Activated gamma-delta T cell (primary cell): ENCODE data around the gene NLK.
"Not testable (repeated sequence)": the region's sequence is repeated elsewhere in the genome, so short reads cannot be mapped to it uniquely, and the experiment has no call there.

Experiments
- DNase-seq: peaks from one replicate; lab custom pipeline; 2025; lab: John Stamatoyannopoulos, UW
- total RNA-seq, 2 donors: gene quantifications; one replicate each; lab custom pipeline; 2026; lab: John Stamatoyannopoulos, UW

Gene NLK
- 35.4 to 41.9 reads per million in 2 donors for total RNA-seq

GRCh38 chr17:28042657-28042720 is at the start of gene NLK:
TSS of gene NLK (plus strand) at chr17:28042677. CDS start at chr17:28042874, 197 bp downstream.
- no peak for DNase-seq

GRCh38 chr17:27993161-27993695 is 49.2 kb upstream of the NLK start:
- DNase-seq: no peak

DNA sequence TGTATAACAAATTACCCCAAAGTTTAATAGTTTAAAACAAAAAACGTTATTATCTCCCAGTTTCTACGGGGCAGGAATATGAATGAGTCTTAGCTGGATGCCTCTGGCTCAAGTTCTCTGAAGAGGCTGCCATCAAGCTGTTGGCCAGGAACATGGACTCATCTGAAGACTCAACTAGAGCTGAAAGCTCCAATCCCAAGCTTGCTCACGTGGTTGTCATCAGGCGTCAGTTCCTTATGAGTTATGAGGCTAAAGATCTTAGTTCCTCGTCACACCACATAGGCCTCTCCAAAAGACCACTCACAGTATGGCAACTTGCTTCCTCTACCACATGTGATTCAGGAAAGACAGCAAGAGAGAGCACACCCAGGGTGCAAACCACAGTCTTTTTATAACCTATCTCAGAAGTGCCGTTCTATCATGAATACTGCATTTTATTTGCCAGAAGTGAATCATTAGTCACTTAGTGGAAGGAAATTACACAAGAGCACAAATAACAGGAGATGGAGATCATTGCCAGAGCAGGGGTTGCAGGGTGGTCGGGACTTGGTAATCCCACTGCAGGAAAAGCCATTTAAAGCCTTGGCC is 48.7 kb upstream of the NLK start:
- DNase-seq: no peak

DNA sequence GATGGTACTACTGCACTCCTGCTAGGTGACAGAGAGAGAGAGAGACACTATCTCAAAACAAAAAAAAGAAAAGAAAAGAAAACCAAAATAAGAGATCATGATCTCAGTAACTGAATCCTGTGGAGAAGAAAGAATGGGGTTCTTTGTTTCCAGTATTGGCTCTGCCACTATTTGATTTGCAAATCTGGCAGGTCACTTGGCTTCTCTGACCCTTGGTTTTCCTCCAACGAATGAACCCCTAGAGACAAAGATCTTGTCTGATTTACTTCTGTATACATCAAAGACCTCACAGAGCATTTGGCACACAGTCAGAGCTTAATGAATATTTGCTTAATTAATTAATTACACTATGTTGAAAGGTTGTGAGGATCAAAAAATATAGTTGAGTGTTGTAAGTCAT is 47.9 kb upstream of the NLK start:
- DNase-seq: no peak

DNA sequence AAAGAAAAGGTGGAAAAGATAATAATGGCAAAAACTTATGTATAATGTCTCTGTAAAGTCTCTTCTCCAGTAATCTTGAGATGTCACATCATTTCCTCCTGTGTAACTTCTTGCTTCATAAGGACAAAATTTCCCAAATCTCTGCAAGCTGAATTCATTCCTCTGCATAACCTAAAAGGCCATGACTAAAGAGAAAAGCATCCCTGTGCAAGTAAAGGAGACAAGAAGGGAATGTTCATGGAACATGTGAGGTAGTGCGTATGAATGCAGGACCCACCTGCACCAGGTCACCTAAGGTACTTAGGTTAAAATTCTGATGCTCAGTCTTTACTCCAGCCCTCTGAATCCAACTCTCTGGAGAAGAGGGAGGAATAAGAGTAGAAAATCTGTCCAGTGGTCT is 46.9 kb upstream of the NLK start:
- no peak for DNase-seq

- DNase-seq: no peak
Measured at GRCh38 chr17:27996202-27997043, 46.1 kb upstream of the NLK start.

- no peak for DNase-seq
Measured at GRCh38 chr17:27997044-27997401, 45.5 kb upstream of the NLK start.

DNA sequence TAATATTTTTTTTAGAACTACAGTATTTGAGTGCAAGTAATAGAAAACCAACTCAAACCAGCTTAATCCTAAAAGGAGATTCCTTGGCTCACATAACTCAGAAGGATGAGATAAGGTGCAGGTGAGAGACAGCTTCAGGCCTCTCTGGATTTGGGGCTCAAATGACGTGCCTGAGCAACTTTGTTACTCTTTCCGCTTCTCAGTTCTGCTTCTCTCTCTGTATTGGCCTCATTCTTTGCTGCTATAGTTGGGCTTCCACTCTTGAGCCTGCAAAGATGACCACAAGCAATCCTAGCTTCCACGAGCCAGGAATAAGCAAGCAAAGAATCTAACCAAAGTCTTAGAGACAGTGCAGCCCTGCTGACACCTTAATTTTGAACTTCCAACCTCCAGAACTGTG is 45.0 kb upstream of the NLK start:
- DNase-seq: no peak

DNA sequence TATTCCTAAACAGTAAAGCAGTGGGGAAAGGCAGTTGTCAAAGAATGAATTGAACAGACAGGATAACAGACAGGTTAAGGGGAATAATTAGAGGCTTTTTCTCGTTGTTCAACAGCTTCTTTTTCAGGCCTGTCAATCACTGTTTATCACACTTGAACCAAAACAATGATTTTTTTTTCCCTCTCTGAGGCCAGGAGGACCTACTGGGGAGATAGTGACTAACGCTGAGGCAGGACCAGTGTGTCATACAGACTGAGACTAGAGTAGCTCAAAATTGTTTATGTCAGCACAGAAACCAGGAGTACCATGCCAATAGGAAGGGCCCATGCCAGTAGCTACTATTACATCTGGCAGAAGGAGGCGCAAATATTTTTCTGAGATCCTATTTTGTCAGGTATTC is 41.3 kb upstream of the NLK start:
- no peak for DNase-seq

GRCh38 chr17:28004344-28004743 is 38.1 kb upstream of the NLK start:
- DNase-seq: no peak

- not testable (repeated sequence) for DNase-seq
Measured at GRCh38 chr17:28007925-28008324, 34.6 kb upstream of the NLK start.

DNA sequence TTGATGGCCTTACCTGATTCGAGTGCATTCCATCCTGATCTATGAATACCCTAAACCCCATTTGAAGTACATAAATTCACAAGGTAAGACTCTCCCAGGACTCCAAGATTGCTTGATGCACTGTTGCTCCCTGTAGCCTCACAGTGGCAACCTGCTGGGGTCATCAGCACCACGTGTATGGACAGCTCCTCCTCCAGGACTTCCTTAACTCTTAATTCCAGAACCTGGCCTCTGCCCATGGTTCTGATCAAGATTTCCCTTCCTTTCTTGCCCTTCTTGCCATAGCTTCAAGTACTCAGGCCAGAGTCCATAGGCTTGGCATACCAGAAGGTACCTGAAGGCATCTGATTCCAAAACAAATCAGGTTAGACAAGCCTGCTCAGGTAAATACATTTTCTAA is 34.0 kb upstream of the NLK start:
- DNase-seq: no peak

DNA sequence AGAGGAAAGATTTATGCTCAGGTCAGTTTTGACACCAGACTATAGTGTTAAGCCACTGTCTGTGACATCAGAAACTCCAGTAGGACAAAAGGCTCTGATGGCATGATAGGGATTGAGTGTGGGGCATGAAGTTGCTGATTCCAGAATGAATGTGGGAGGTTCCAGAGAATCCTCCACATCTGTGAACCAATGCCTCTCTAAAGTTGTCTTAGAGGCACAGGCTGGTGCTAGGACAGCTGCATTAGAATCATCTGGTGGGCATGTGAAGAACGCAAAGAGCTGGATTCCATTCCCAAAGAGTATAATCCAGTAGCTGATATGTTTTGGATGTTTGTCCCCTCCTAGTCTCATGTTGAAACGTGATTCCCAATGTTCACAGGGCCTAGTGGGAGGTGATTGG is 32.1 kb upstream of the NLK start:
- no peak for DNase-seq

- no peak for DNase-seq
Measured at GRCh38 chr17:28018439-28019070, 23.9 kb upstream of the NLK start.

DNA sequence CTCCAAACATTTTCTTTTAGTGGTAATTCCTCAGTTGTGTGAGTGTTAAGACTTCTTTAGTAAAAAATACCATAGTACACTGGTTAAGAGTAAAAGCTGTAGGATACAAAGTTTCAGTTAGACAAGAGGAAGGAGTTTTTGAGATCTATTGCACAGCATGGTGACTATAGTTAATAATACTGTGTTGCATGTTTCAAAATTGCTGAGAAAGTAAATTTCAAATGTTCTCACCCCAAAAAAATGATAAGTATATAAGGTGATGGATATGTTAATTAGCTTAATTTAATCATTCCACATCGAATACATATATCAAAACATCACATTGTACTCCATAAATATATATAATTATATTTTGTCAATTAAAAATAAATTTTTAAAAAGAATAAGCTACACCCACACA is 22.0 kb upstream of the NLK start:
- no peak for DNase-seq

DNA sequence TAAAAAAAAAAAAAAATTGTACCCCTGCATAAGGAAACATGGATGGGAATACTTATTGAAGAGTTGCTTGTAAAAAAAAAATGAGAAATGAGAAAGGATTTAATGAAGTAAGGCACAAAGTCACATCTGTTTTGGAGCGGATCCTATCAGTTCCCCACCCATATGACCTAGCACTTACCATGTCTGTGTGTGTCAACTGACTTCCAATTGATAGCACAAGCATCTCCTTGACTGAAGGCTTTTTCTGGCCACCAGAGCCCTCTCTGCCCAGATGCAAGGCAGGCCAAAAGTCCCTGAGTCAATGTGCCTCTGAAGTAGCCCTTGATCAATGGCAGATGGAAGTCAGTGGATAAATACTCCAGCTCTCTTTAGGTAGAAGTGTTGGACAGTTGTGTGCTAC is 13.4 kb upstream of the NLK start:
- DNase-seq: no peak

DNA sequence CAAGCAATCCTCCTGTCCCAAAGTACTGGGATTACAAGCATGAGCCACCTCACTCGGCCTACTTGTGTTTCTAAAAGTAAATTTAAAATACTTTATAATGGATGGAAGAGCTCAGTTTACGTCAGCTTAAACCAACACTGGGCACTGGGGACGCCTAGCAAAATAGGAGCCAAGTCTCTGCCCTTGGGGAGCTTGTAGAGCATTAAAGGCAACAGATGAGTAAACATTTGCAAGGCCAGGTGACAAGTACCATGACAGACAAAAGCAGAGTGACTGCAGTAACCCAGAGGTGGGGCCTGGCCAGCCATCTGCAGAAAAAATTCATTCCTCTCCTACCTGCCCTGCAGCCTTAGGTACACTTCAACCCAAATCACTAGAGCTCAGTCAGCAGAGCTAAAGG is 12.1 kb upstream of the NLK start:
- no peak for DNase-seq

DNA sequence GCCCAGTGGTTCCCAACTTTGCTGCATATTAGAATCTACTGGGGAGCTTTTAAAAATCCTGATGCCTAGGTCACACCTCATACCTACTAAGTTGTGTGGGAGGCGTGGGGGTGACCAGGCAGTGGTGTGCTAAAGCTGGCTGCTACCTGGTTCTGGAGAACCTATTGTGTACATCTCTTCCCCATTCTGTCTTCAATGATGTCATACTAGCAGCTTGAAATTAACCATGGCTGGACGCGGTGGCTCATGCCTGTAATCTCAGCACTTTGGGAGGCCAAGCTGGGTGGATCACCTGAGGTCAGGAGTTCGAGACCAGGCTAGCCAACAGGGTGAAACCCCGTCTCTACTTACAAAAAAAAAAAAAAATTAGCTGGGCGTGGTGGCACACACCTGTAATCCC is 11.3 kb upstream of the NLK start:
- DNase-seq: no peak

- no peak for DNase-seq
Measured at GRCh38 chr17:28033972-28034714, 8.3 kb upstream of the NLK start.

- DNase-seq: not testable (repeated sequence)
Measured at GRCh38 chr17:28035452-28035851, 7.0 kb upstream of the NLK start.

- DNase-seq: not testable (repeated sequence)
Measured at GRCh38 chr17:28035884-28036283, 6.6 kb upstream of the NLK start.

DNA sequence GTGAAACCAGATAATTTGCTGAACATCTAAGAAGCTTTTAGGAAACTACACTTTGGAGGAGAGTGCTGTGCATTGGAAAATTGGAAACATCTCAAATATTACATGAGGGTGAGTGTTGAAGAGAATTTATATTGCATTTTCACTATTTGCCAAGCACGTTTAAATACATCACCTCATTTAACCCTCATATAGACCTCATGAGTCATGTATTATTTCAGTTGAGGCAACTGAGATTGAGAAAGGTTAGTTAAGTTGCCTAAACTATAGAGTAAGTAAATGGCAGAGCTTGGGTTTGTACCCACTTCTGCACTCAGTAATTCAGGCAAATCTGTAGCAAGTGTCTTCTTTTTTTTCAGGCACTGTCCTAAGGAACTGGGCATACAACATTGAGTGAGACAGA is 3.7 kb upstream of the NLK start:
- DNase-seq: no peak

DNA sequence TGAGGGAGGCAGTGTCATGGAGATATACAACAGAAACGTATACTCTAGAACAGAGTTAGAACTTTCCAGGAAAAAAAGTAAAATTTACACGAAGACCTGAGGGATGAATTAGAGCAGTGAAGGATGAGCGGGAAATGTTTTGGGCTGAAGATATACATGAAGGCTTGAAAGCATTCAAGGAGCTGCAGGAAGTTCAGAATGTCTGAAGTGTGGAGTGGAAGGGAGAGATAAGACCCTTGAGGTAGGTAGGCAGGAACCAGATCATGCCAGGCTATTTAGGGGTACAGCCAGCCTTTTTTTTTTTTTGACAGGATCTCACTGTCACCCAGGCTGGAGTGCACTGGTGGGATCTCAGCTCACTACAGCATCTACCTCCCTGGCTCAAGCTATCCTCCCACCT is 3.2 kb upstream of the NLK start:
- DNase-seq: no peak
